GM23248 (cell line): ENCODE data around the gene PIK3CG.
"Not testable (repeated sequence)": the region's sequence is repeated elsewhere in the genome, so short reads cannot be mapped to it uniquely, and the experiment has no call there.

ENCODE experiments used
- EZH2 ChIP-seq: fragments of 200-600 bp; sonication (generic); IDR thresholded peaks from 2 replicates; pipeline ENCODE4 v1.6.1; 2018; ENCODE audit warnings: antibody characterized with exemption, mild to moderate bottlenecking; ENCODE audit not compliant: insufficient read depth, poor library complexity, severe bottlenecking
- EZH2phosphoT487 ChIP-seq: fragments of 200-600 bp; sonication (generic); IDR thresholded peaks from 2 replicates; pipeline ENCODE4 v1.6.1; 2018; ENCODE audit warnings: antibody characterized with exemption, moderate library complexity, mild to moderate bottlenecking, low read depth; ENCODE audit not compliant: insufficient read depth

DNA sequence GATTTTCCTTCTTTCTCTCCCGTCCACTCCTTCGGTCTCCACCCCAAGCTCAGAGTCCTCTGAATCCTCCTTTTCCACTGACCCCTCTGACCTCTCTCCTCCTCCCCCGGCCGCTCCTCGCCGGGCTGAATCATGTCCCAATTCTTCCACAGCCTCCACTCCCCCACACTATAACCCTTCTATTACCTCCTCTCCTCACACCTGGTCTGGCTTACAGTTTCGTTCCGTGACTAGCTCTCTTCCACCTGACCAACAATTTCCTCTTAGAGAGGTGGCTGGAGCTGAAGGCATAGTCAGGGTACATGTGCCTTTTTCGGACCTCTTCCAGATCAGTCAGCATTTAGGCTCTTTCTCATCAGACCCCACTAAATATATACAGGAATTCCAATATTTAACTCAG lies 34.2 kb upstream of the PIK3CG start:
- not testable (repeated sequence) for TF ChIP-seq EZH2, EZH2phosphoT487
